GM23338 (cell line): ENCODE results near the gene CCDC74A. TPM values are rescaled to one million over a fixed set of nuclear protein-coding genes. Genes with fewer than 3 reads are reported as not detected.
"Not testable (repeated sequence)": the region's sequence is repeated elsewhere in the genome, so short reads cannot be mapped to it uniquely, and the experiment has no call there.

Source experiments
- ATAC-seq: fragments of 200-7000 bp; cut with Tn5 transposase; 3 replicates; pipeline ENCODE4 v1.9.1; 2020
- DNase-seq: peaks from one replicate; pipeline ENCODE4 v3.0.0-alpha.2; 2015; ENCODE audit warnings: low spot score
- H2AFZ ChIP-seq: fragments of 200-600 bp; sonication (generic); 2 replicates; pipeline ENCODE4 v1.8.0; 2016; ENCODE audit warnings: antibody characterized with exemption, mild to moderate bottlenecking, moderate library complexity
- H3F3A ChIP-seq: fragments of 200-600 bp; sonication (generic); replicated peaks from 2 replicates; pipeline ENCODE4 v1.8.0; 2017; ENCODE audit warnings: antibody characterized with exemption, mixed run types, low read depth
- H3K27ac ChIP-seq: fragments of 200-600 bp; sonication (generic); 2 replicates; pipeline ENCODE4 v1.6.1; 2016; ENCODE audit warnings: low read depth
- H3K27me3 ChIP-seq: fragments of 200-600 bp; sonication (generic); 2 replicates; pipeline ENCODE4 v1.8.0; 2016; ENCODE audit warnings: mild to moderate bottlenecking, mixed run types, moderate library complexity; ENCODE audit not compliant: insufficient read depth
- H3K36me3 ChIP-seq: fragments of 200-600 bp; sonication (generic); 2 replicates; pipeline ENCODE4 v1.8.0; 2016; ENCODE audit warnings: mild to moderate bottlenecking; ENCODE audit not compliant: insufficient read depth
- H3K4me1 ChIP-seq: fragments of 200-600 bp; sonication (generic); 2 replicates; pipeline ENCODE4 v1.8.0; 2016; ENCODE audit warnings: mild to moderate bottlenecking, moderate library complexity; ENCODE audit not compliant: insufficient read depth
- H3K4me2 ChIP-seq: fragments of 200-600 bp; sonication (generic); 2 replicates; pipeline ENCODE4 v1.7.1; 2017; ENCODE audit warnings: mixed run types
- H3K4me3 ChIP-seq: fragments of 200-600 bp; sonication (generic); 2 replicates; pipeline ENCODE4 v1.6.1; 2016; ENCODE audit warnings: mixed run types
- H3K79me2 ChIP-seq: fragments of 200-600 bp; sonication (generic); replicated peaks from 2 replicates; pipeline ENCODE4 v1.8.0; 2017; ENCODE audit warnings: mild to moderate bottlenecking; ENCODE audit not compliant: insufficient read depth
- H3K9me2 ChIP-seq: fragments of 200-600 bp; sonication (generic); 2 replicates; pipeline ENCODE4 v1.8.0; 2017; ENCODE audit not compliant: insufficient read depth
- H4K20me1 ChIP-seq: fragments of 200-600 bp; sonication (generic); replicated peaks from 2 replicates; pipeline ENCODE4 v1.8.0; 2017; ENCODE audit warnings: mild to moderate bottlenecking; ENCODE audit not compliant: insufficient read depth
- H3K27ac Mint-ChIP-seq: 2 replicates; pipeline ENCODE4 v1.8.0; 2020; ENCODE audit warnings: inconsistent platforms, mild to moderate bottlenecking, moderate library complexity, mixed read lengths
- H3K27me3 Mint-ChIP-seq: 3 replicates; pipeline ENCODE4 v1.8.0; 2022; ENCODE audit warnings: low read depth, mild to moderate bottlenecking, moderate library complexity, mixed read lengths, inconsistent platforms; ENCODE audit not compliant: insufficient read depth, poor library complexity
- H3K36me3 Mint-ChIP-seq: 3 replicates; pipeline ENCODE4 v1.8.0; 2021; ENCODE audit warnings: low read depth, mild to moderate bottlenecking, inconsistent platforms, moderate library complexity, mixed read lengths
- H3K4me1 Mint-ChIP-seq: 3 replicates; pipeline ENCODE4 v1.8.0; 2020; ENCODE audit warnings: mild to moderate bottlenecking, inconsistent platforms, mixed read lengths
- H3K4me3 Mint-ChIP-seq: 3 replicates; pipeline ENCODE4 v1.8.0; 2021; ENCODE audit warnings: moderate library complexity, mild to moderate bottlenecking, inconsistent platforms, mixed read lengths
- H3K9me3 Mint-ChIP-seq: 3 replicates; pipeline ENCODE4 v1.8.0; 2020; ENCODE audit warnings: moderate library complexity, mild to moderate bottlenecking, inconsistent platforms, mixed read lengths
- CREB1 ChIP-seq: fragments of 250-450 bp; sonication (Bioruptor Pico); IDR thresholded peaks from 2 replicates; pipeline ENCODE4 v1.5.0; 2020; ENCODE audit warnings: low read depth, mild to moderate bottlenecking, moderate library complexity
- EZH2 ChIP-seq: fragments of 200-600 bp; sonication (generic); IDR thresholded peaks from one replicate; pipeline ENCODE4 v1.8.0; 2017; ENCODE audit warnings: antibody characterized with exemption, mild to moderate bottlenecking, low read depth; ENCODE audit not compliant: unreplicated experiment
- JUNB ChIP-seq: IDR thresholded peaks from one replicate; pipeline ENCODE4 v1.6.1; 2016; ENCODE audit warnings: antibody characterized with exemption; ENCODE audit not compliant: unreplicated experiment
- NANOG ChIP-seq: IDR thresholded peaks from 2 replicates; pipeline ENCODE4 v1.6.1; 2016; ENCODE audit warnings: antibody characterized with exemption, borderline replicate concordance
- POLR2AphosphoS5 ChIP-seq: IDR thresholded peaks from 2 replicates; pipeline ENCODE4 v1.6.1; 2016; ENCODE audit warnings: antibody characterized with exemption, low read depth
- STAT1 ChIP-seq: IDR thresholded peaks from one replicate; pipeline ENCODE4 v1.6.1; 2016; ENCODE audit warnings: antibody characterized with exemption; ENCODE audit not compliant: unreplicated experiment
- ZNF114 ChIP-seq: fragments of 250-450 bp; sonication (Bioruptor Pico); IDR thresholded peaks from 2 replicates; pipeline ENCODE4 v1.5.0; 2020; ENCODE audit warnings: mild to moderate bottlenecking, moderate library complexity
- ZNF331 ChIP-seq: fragments of 250-450 bp; sonication (Bioruptor Pico); IDR thresholded peaks from 2 replicates; pipeline ENCODE4 v1.5.0; 2020; ENCODE audit warnings: low read depth, mild to moderate bottlenecking, moderate library complexity
- polyA plus RNA-seq: library from polyadenylated mRNA; unstranded; fragments of >200 nt; fragmentation: Nextera tagmentation; extraction: Ambion mirVana; gene quantifications from 2 replicates; pipeline ENCODE4 v1.2.1, GENCODE V29; 2016
- total RNA-seq: library from RNA; depleted of rRNA; stranded (reverse); fragments of >200 nt; shearing (Covaris generic); gene quantifications from 2 replicates; pipeline ENCODE4 v1.2.3, GENCODE V29; 2014
- TF ChIP-seq, protein P1 (sequence below): fragments of 250-450 bp; sonication (Bioruptor Pico); IDR thresholded peaks from 2 replicates; pipeline ENCODE4 v1.5.0; 2020; ENCODE audit warnings: mild to moderate bottlenecking, moderate library complexity
- TF ChIP-seq, protein P2 (sequence below), 2 experiments: fragments of 200-600 bp in 1 of 2; sonication (generic) in 1 of 2; conservative IDR thresholded peaks; 2 replicates each; pipeline versions ENCODE4 v1.5.1 to v1.6.1; 2016 to 2017; ENCODE audit warnings: antibody characterized with exemption in 2 of 2, low read depth in 2 of 2, mild to moderate bottlenecking in 2 of 2, moderate library complexity in 1 of 2

The CCDC74A gene
- total and polyA plus RNA-seq, 2 experiments from 2014 or later: 16.5 to 47.8 TPM

DNA sequence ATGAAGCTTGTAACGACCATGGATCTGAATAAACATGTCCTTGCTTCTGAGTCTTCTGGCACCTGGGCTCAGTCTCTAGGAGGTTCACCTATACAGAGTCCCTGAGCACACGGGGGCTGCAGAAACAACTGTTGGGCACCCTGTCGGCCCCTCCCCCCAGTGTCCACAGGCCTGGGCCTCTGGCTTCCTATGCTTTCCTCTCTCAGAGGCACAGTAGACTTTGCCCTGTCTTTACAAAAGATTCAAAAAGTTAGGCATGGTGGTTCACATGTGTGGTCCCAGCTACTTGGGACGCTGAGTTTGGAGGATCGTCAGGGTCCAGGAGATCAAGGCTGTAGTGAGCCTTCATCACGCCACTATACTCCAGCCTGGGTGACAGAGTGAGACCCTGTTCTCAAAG is 6.2 kb upstream of the CCDC74A start:
- H3K4me3 Mint-ChIP-seq, H3K36me3 ChIP-seq, H3K27ac Mint-ChIP-seq: not testable (repeated sequence)

DNA sequence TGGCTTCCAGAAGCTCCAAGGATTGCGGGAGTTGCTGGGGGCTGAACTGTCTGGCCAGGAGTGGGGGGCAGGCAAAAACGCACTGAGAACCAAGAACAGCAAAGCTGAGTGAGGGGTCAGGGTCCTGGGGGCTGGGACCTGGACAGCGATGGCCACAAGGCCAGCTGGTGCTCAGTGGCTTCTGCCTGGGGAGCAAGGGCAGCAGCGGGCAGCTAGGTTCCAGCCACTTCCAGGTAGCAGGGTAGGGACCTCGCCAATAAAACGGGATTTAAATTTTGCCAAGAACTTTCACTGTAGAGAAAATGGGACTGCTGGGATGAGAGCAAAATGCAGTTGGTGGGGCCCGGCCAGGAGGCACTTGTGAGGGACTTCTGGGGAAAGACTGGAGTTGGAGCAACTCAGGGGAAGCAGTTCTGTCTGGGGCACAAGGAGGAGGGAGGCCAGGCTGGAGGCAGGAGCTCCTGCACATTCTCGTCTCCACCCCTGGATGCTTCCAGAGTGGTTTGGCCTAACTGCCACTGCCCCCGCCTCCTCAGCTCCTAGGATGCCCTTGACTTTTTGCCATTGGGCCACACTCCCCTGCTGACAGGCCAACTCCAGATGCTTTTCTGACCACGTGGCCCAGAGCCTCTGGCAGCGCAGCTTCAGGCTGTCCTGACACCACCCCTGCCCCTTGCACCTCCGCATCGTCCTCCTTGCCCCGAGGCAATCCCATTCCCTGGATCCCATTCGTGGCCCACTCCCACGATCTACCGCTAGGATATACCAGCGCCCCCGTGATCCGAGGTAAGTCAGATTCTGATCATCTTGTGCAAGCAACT is 5.5 kb upstream of the CCDC74A start:
- no peak overlapping the region for H3K27ac ChIP-seq
- Mint-ChIP-seq H3K27ac (no peak overlapping the region; the same call in 1 of the 2 replicates), H3K4me1 (peaks cover 3% of the 10 kb centered on the region; the same call in 1 of the 3 replicates), H3K4me3 (no peak overlapping the region), H3K27me3 (peaks cover 5% of the 10 kb centered on the region), H3K9me3 (no peaks in the 10 kb centered on the region), H3K36me3 (peaks cover 22% of the 10 kb centered on the region)
- H3F3A ChIP-seq: no peaks in the 10 kb centered on the region
- no peaks in the 10 kb centered on the region for H3K27me3 ChIP-seq
- DNase-seq (peak; percentile 33), ATAC-seq (peak; percentile 57)
- no peaks in the 10 kb centered on the region for H3K4me1 ChIP-seq
- H3K4me2 ChIP-seq: no peak overlapping the region
- no peaks in the 10 kb centered on the region for H3K9me2 ChIP-seq
- H4K20me1 ChIP-seq: no peaks in the 10 kb centered on the region
- no peak overlapping the region for H2AFZ ChIP-seq
- no peaks in the 10 kb centered on the region for H3K79me2 ChIP-seq
- H3K4me3 ChIP-seq: no peak overlapping the region
- no peaks in the 10 kb centered on the region for H3K36me3 ChIP-seq
- TF ChIP-seq CREB1 (CRISPR knock-in tag) (no peak), STAT1 (no peak), ZNF331 (CRISPR knock-in tag) (no peak), JUNB (no peak), POLR2AphosphoS5 (no peak), ZNF114 (CRISPR knock-in tag) (no peak), EZH2 (no peak), NANOG (no peak)
- TF ChIP-seq, protein P1, sequence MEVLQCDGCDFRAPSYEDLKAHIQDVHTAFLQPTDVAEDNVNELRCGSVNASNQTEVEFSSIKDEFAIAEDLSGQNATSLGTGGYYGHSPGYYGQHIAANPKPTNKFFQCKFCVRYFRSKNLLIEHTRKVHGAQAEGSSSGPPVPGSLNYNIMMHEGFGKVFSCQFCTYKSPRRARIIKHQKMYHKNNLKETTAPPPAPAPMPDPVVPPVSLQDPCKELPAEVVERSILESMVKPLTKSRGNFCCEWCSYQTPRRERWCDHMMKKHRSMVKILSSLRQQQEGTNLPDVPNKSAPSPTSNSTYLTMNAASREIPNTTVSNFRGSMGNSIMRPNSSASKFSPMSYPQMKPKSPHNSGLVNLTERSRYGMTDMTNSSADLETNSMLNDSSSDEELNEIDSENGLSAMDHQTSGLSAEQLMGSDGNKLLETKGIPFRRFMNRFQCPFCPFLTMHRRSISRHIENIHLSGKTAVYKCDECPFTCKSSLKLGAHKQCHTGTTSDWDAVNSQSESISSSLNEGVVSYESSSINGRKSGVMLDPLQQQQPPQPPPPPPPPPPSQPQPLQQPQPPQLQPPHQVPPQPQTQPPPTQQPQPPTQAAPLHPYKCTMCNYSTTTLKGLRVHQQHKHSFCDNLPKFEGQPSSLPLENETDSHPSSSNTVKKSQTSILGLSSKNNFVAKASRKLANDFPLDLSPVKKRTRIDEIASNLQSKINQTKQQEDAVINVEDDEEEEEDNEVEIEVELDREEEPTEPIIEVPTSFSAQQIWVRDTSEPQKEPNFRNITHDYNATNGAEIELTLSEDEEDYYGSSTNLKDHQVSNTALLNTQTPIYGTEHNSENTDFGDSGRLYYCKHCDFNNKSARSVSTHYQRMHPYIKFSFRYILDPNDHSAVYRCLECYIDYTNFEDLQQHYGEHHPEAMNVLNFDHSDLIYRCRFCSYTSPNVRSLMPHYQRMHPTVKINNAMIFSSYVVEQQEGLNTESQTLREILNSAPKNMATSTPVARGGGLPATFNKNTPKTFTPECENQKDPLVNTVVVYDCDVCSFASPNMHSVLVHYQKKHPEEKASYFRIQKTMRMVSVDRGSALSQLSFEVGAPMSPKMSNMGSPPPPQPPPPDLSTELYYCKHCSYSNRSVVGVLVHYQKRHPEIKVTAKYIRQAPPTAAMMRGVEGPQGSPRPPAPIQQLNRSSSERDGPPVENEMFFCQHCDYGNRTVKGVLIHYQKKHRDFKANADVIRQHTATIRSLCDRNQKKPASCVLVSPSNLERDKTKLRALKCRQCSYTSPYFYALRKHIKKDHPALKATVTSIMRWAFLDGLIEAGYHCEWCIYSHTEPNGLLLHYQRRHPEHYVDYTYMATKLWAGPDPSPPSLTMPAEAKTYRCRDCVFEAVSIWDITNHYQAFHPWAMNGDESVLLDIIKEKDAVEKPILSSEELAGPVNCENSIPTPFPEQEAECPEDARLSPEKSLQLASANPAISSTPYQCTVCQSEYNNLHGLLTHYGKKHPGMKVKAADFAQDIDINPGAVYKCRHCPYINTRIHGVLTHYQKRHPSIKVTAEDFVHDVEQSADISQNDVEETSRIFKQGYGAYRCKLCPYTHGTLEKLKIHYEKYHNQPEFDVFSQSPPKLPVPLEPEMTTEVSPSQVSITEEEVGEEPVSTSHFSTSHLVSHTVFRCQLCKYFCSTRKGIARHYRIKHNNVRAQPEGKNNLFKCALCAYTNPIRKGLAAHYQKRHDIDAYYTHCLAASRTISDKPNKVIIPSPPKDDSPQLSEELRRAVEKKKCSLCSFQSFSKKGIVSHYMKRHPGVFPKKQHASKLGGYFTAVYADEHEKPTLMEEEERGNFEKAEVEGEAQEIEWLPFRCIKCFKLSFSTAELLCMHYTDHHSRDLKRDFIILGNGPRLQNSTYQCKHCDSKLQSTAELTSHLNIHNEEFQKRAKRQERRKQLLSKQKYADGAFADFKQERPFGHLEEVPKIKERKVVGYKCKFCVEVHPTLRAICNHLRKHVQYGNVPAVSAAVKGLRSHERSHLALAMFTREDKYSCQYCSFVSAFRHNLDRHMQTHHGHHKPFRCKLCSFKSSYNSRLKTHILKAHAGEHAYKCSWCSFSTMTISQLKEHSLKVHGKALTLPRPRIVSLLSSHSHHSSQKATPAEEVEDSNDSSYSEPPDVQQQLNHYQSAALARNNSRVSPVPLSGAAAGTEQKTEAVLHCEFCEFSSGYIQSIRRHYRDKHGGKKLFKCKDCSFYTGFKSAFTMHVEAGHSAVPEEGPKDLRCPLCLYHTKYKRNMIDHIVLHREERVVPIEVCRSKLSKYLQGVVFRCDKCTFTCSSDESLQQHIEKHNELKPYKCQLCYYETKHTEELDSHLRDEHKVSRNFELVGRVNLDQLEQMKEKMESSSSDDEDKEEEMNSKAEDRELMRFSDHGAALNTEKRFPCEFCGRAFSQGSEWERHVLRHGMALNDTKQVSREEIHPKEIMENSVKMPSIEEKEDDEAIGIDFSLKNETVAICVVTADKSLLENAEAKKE (CRISPR knock-in tag): no peak
- TF ChIP-seq, protein P2, sequence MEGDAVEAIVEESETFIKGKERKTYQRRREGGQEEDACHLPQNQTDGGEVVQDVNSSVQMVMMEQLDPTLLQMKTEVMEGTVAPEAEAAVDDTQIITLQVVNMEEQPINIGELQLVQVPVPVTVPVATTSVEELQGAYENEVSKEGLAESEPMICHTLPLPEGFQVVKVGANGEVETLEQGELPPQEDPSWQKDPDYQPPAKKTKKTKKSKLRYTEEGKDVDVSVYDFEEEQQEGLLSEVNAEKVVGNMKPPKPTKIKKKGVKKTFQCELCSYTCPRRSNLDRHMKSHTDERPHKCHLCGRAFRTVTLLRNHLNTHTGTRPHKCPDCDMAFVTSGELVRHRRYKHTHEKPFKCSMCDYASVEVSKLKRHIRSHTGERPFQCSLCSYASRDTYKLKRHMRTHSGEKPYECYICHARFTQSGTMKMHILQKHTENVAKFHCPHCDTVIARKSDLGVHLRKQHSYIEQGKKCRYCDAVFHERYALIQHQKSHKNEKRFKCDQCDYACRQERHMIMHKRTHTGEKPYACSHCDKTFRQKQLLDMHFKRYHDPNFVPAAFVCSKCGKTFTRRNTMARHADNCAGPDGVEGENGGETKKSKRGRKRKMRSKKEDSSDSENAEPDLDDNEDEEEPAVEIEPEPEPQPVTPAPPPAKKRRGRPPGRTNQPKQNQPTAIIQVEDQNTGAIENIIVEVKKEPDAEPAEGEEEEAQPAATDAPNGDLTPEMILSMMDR (conservative IDR thresholded peaks at IDR 0.05; ENCODE audit: low read depth in 2 of 2): no peak

More for the DNA sequence above, 6.2 kb upstream of the CCDC74A start:
- not testable (repeated sequence) for H3K9me2 ChIP-seq, H3K4me1 ChIP-seq, ATAC-seq, H3K9me3 Mint-ChIP-seq, H3F3A ChIP-seq, H3K27me3 ChIP-seq, H2AFZ ChIP-seq, H3K4me3 ChIP-seq, H3K4me1 Mint-ChIP-seq, H3K27me3 Mint-ChIP-seq, H3K27ac ChIP-seq, H4K20me1 ChIP-seq, DNase-seq, H3K79me2 ChIP-seq, H3K4me2 ChIP-seq
- H3K36me3 Mint-ChIP-seq: peaks cover 28% of the 10 kb centered on the region
